ENCODE measurements around the gene ALK.

Gene ALK

DNA sequence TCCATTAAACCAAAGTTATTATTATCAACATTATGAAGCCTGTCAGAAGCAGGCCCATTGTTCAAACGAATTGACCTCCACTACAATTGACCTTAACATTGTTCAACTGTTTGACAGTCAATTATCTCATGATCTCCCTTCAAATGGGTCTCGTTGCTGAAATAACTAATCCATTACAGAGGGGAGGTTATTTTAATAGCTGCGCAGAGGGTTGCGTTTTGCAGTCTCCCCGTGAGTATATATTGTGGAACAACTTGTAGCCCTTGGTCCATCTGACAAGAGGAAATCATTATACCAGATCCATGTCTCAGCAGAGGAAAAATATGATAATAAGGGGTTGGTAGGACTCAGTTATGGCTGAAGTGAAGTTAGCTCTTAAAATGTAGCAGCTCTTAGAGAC is 159.1 kb downstream of the ALK start:
- no peak for TF ChIP-seq FOXP2 (optimal IDR thresholded peaks at IDR 0.05; ENCODE audit: borderline replicate concordance, extremely low read depth, extremely low read length, insufficient read depth)
- no peak for TF ChIP-seq SIN3A (IDR thresholded peaks at IDR 0.05; ENCODE audit: borderline replicate concordance, insufficient read depth, low read length)
- TF ChIP-seq, protein P1, sequence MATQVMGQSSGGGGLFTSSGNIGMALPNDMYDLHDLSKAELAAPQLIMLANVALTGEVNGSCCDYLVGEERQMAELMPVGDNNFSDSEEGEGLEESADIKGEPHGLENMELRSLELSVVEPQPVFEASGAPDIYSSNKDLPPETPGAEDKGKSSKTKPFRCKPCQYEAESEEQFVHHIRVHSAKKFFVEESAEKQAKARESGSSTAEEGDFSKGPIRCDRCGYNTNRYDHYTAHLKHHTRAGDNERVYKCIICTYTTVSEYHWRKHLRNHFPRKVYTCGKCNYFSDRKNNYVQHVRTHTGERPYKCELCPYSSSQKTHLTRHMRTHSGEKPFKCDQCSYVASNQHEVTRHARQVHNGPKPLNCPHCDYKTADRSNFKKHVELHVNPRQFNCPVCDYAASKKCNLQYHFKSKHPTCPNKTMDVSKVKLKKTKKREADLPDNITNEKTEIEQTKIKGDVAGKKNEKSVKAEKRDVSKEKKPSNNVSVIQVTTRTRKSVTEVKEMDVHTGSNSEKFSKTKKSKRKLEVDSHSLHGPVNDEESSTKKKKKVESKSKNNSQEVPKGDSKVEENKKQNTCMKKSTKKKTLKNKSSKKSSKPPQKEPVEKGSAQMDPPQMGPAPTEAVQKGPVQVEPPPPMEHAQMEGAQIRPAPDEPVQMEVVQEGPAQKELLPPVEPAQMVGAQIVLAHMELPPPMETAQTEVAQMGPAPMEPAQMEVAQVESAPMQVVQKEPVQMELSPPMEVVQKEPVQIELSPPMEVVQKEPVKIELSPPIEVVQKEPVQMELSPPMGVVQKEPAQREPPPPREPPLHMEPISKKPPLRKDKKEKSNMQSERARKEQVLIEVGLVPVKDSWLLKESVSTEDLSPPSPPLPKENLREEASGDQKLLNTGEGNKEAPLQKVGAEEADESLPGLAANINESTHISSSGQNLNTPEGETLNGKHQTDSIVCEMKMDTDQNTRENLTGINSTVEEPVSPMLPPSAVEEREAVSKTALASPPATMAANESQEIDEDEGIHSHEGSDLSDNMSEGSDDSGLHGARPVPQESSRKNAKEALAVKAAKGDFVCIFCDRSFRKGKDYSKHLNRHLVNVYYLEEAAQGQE (IDR thresholded peaks at IDR 0.05; ENCODE audit: insufficient read depth in 1 of 2, low read depth in 2 of 2, low read length in 2 of 2), result no peak
- TF ChIP-seq TAF1 (IDR thresholded peaks at IDR 0.05; ENCODE audit: borderline replicate concordance, insufficient read depth, low read length), result no peak

DNA sequence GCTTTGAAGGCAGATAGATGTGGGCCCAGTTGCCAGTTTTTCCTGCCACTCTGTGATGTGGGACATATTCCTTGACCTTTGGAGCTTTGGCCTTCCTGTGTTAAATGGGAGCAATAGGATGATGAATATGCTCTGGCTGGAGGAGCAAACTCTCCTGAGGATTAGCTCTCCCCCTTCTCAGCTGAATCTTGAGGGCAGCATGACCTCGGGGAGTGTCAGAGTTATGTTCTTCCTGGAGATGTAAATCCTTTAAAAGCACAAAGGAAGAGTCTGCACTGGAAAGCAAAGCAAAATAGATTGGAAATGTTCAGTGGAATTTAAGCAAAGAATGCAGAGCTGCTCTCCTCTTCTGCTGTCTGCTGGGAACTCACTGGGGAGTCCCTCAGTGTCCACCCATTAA is 160.1 kb downstream of the ALK start:
- TF ChIP-seq FOXP2 (optimal IDR thresholded peaks at IDR 0.05; ENCODE audit: borderline replicate concordance, extremely low read depth, extremely low read length, insufficient read depth) (no peak), POLR2AphosphoS5 (IDR thresholded peaks at IDR 0.05; ENCODE audit: low read depth, low read length) (no peak), TAF1 (IDR thresholded peaks at IDR 0.05; ENCODE audit: borderline replicate concordance, insufficient read depth, low read length) (no peak), SIN3A (IDR thresholded peaks at IDR 0.05; ENCODE audit: borderline replicate concordance, insufficient read depth, low read length) (no peak)
- TF ChIP-seq, protein P1 (IDR thresholded peaks at IDR 0.05; ENCODE audit: insufficient read depth in 1 of 2, low read depth in 2 of 2, low read length in 2 of 2), result no peak

DNA sequence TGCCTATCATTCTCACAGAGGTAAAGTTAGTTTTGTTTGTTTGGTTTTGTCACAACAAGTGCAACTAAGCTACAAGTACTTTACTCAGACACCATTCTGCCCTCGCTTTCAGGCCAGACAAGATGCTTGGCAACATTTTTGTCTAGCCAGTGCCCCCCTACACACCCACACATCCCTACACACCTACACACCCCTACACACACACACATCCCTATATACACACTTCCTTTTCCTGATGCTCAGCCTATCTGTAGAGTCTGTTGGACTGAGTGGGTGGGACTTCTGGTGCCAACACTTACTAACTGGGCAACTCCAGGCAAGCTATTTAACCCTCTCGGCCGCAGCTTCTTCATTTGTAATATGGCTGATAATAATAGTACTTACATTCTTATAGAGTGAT is 161.4 kb downstream of the ALK start:
- TF ChIP-seq FOXP2 (optimal IDR thresholded peaks at IDR 0.05; ENCODE audit: borderline replicate concordance, extremely low read depth, extremely low read length, insufficient read depth) (no peak), POLR2AphosphoS5 (IDR thresholded peaks at IDR 0.05; ENCODE audit: low read depth, low read length) (no peak), TAF1 (IDR thresholded peaks at IDR 0.05; ENCODE audit: borderline replicate concordance, insufficient read depth, low read length) (no peak), SIN3A (IDR thresholded peaks at IDR 0.05; ENCODE audit: borderline replicate concordance, insufficient read depth, low read length) (no peak)
- TF ChIP-seq, protein P1 (IDR thresholded peaks at IDR 0.05; ENCODE audit: insufficient read depth in 1 of 2, low read depth in 2 of 2, low read length in 2 of 2), result no peak

DNA sequence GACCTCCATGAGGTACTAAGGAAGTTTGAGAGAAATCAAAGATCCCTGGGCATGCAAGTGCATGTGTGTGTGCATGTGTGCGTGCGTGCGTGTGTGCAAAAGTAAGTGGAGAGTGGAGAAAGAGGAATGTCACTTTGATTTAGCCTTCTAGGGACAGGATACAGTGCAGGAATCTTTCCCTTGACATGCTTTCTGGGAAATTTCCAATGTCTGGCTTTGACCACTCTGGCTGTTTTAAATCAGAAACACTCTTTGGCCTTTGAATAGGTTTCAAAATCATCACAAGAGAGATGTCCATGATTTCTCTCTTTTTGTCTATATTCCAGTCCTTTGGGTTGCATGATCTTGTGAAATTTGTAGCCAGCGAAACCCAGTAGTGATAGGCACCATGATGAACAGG is 162.0 kb downstream of the ALK start:
- no peak for TF ChIP-seq POLR2AphosphoS5 (IDR thresholded peaks at IDR 0.05; ENCODE audit: low read depth, low read length)
- TF ChIP-seq, protein P1 (IDR thresholded peaks at IDR 0.05; ENCODE audit: insufficient read depth in 1 of 2, low read depth in 2 of 2, low read length in 2 of 2), result no peak

DNA sequence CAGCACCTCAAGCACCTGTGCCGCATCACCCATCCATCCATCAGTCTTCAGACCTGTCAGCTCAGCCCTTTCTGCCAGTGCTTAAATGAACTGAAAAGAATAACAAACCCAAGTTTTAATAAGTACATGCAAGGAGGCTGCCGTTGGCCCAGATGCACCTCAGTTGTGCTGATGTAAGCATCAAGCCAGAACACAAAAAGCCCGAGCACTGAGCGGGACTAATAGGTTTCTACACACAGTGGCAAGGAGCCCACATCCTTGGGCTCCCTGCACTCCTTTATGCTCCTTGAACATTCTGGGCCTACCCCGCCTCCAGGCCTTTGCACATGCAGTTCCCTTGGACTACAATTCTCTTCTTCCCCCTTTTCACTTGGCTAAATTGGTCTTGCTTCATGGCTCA is 165.6 kb downstream of the ALK start:
- TF ChIP-seq POLR2AphosphoS5 (IDR thresholded peaks at IDR 0.05; ENCODE audit: low read depth, low read length) (no peak), FOXP2 (optimal IDR thresholded peaks at IDR 0.05; ENCODE audit: borderline replicate concordance, extremely low read depth, extremely low read length, insufficient read depth) (no peak), SIN3A (IDR thresholded peaks at IDR 0.05; ENCODE audit: borderline replicate concordance, insufficient read depth, low read length) (no peak), TAF1 (IDR thresholded peaks at IDR 0.05; ENCODE audit: borderline replicate concordance, insufficient read depth, low read length) (no peak)
- TF ChIP-seq, protein P1 (IDR thresholded peaks at IDR 0.05; ENCODE audit: insufficient read depth in 1 of 2, low read depth in 2 of 2, low read length in 2 of 2), result no peak
